ENCODE measurements around the gene PRLR.

DNA sequence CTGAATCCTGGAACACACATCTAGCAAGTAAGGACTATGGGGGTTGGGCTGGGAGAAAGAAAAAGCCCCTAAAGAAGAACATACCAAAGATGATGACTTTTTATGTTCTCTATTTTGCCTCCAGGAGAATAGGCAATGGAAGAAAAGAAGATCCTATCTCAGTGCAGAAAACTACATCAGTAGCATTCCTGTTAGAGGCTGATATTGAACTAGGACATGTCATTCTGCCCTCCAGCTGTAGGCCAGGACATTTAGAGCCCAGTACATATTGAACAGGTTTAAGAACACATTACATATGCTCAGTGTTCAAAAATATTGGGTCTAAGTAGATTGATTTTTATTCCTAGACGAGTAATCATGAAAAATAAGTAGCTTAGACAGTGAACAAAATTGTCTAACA is 24.7 kb downstream of the PRLR start:
- TF ChIP-seq, protein P1, sequence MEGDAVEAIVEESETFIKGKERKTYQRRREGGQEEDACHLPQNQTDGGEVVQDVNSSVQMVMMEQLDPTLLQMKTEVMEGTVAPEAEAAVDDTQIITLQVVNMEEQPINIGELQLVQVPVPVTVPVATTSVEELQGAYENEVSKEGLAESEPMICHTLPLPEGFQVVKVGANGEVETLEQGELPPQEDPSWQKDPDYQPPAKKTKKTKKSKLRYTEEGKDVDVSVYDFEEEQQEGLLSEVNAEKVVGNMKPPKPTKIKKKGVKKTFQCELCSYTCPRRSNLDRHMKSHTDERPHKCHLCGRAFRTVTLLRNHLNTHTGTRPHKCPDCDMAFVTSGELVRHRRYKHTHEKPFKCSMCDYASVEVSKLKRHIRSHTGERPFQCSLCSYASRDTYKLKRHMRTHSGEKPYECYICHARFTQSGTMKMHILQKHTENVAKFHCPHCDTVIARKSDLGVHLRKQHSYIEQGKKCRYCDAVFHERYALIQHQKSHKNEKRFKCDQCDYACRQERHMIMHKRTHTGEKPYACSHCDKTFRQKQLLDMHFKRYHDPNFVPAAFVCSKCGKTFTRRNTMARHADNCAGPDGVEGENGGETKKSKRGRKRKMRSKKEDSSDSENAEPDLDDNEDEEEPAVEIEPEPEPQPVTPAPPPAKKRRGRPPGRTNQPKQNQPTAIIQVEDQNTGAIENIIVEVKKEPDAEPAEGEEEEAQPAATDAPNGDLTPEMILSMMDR (conservative IDR thresholded peaks at IDR 0.05): no peak
- TF ChIP-seq ZFX (IDR thresholded peaks at IDR 0.05): no peak

Data from C4-2B (cell line).